GM12872 (cell line): ENCODE results near the gene AHRR.

Source experiments
- TF ChIP-seq, protein P1 (sequence below): IDR thresholded peaks from 3 replicates; pipeline ENCODE4 v1.5.1; 2011; ENCODE audit warnings: low read depth, mild to moderate bottlenecking, low read length, moderate library complexity; ENCODE audit not compliant: insufficient read depth

AHRR gene

DNA sequence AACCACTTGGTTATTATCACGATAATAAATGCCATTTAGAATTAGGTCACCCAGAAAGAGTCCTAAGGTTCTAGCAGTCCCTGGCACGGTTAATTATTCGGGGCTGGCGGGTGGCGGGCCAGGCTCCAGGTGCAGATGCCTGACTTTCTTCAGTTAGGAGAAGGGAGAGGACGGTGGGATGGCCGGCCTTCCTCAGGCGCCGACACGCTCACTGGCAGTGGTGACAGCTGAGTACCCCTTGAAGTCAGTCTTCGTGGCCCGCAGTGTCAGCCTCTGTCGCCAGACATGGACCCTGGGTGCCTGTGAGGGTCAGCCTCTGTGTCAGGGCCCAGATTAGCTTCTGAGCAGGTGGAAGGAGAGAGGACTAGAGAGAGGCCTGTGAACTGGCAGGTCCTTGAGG lies 100.4 kb downstream of the AHRR start:
- TF ChIP-seq, protein P1, sequence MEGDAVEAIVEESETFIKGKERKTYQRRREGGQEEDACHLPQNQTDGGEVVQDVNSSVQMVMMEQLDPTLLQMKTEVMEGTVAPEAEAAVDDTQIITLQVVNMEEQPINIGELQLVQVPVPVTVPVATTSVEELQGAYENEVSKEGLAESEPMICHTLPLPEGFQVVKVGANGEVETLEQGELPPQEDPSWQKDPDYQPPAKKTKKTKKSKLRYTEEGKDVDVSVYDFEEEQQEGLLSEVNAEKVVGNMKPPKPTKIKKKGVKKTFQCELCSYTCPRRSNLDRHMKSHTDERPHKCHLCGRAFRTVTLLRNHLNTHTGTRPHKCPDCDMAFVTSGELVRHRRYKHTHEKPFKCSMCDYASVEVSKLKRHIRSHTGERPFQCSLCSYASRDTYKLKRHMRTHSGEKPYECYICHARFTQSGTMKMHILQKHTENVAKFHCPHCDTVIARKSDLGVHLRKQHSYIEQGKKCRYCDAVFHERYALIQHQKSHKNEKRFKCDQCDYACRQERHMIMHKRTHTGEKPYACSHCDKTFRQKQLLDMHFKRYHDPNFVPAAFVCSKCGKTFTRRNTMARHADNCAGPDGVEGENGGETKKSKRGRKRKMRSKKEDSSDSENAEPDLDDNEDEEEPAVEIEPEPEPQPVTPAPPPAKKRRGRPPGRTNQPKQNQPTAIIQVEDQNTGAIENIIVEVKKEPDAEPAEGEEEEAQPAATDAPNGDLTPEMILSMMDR = no peak

DNA sequence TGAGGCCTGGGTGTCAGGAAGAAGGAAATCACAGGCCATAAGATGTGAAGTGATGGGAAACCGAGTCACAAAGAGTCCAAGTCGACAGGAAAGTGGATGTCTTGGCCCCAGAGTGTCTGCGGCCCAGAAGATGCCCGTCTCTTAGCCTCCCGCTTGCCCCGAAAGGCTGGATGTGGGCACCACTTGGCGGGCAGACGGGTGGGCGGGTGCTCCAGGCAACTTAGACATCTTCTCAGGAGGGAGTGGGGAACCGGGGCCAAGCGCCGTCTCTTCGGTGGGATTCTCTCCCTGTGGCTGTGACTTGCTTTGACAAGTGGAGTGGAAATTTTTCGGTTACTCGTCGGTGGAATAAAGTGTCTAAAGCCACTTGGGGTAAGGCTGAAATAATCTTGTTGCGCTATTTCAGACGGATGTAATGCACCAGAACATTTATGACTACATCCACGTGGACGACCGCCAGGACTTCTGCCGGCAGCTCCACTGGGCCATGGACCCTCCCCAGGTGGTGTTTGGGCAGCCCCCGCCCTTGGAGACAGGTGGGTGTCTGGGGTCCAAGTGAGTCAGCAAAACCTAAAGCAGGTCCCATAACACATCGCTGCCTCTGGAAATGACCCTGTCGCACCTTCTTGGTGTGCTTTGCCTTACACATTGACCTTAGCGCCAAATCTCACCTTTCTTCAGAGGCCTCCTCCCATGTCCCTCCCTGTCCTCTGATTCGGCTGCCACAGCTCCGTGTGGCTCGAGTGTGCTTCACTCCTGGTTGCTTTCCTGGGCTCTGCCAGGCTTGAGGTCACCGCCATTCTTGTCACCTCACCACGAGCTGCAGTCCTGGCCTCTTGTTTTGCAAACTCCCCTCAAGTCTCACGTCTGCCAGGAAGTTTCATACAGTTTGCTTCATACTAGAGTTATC lies 101.1 kb downstream of the AHRR start:
- TF ChIP-seq, protein P1 = no peak

DNA sequence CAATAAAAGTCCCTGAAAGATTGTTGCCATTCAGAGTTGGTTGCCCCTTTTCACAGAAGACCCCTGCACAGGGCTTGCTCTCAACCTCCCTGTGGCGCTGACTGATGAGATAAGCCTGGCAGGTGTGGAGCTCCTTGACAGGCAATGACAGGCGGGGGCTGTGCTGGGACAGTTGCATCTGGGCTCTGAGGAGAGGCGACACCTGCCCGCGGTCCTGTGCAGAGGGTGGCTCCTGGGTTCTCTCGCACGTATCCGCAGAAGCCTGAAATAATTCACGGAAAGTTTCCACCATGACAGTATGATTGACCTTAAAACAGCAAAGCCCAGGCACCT lies 101.7 kb downstream of the AHRR start:
- TF ChIP-seq, protein P1 = no peak

DNA sequence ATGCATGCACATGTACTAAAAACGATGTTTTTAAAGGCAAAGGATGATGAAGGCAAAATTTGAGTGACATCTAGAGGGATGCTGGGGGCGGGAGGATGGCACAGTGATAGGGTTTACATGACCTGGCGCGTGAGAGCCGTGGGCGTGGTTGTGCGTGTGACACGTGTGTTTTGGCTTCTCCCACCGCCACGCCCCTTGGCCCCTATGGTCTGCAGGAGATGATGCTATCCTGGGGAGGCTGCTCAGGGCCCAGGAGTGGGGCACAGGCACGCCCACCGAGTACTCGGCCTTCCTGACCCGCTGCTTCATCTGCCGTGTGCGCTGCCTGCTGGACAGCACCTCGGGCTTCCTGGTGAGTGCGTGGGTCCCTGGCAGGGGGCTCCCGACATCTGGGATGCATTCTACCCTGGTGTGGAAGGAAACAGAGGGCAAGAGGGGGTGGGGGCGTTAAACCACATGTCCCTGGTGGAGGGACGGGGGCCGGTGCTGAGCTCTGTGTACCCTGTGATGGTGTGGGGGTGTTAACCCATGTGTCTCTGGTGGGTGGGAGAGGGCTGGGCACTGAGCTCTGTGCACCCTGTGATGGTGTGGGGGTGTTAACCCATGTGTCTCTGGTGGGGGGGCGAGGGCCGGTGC lies 102.2 kb downstream of the AHRR start:
- TF ChIP-seq, protein P1 = no peak

DNA sequence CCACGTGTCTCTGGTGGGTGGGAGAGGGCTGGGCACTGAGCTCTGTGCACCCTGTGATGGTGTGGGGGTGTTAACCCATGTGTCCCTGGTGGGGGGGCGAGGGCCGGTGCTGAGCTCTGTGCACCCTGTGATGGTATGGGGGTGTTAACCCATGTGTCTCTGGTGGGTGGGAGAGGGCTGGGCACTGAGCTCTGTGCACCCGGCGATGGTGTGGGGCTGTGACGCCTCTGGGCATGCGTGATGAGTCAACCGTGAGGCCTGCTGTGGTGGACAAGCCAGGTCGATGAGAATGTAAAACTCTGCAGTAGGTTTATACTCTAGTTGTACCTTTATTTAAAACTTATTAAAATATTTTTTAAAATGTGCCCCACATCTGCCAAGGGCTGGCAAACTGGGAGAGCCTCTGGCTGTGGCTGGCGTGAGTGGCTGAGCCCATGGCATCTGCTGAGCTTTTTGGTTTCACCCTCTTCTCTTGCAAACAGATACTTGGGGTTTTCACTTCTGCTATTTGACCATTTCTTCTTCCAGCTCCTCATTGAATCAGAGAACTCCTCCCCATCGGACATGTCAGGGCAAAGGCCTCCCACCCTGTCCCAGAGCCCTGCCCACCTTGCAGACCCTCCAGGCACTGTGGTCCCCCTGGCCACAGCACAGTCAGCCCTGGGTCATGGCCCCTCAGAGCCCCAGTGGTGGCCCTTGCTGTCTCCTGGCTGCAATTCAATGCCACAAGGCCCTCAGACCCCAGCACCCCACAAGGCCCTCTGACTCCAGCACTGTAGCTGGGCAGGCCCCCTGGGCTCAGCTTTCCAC lies 103.0 kb downstream of the AHRR start:
- TF ChIP-seq, protein P1 = no peak

DNA sequence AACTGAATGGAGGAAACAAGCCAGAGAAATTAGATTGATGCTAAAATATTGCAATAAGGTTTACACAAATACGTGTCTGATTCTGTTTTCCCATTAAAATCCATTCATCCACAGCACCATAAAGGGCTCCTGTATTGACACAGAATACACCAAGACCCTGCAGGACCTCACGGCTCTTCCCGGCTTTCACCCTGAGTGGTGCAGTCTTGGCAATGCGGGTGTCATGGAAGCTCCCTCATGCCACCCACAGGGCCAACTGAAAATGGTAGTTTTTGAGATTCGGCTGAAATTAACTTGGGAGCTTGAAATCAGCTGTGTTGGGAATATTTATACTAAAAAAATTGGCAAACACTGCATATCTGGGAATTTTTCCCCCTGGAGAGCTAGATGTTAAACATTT lies 104.2 kb downstream of the AHRR start:
- TF ChIP-seq, protein P1 = 0 out of 3 replicates have a peak, but pooled peaks have one; percentile 14

DNA sequence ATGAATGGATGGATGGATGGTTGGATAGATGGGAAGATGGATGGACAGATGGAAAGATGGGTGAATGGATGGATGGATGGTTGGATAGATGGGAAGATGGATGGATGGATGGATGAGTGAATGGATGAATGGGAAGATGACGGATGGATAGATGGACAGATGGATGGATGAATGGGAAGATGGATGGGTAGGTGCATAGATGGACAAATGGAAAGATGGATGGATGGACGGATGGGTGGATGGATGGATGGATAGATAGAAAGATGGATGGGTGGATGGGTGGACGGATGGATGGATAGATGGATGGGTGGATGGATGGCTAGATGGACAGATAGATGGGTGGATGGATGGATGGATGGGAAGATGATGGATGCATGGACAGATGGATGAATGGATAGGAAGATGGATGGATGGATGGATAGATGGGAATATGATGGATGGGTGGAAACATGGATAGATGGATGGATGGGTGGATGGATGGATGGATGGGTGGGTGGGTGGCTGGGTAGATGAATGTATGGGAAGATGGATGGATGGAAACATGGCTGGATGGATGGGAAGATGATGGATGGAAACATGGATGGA lies 105.0 kb downstream of the AHRR start:
- TF ChIP-seq, protein P1 = no peak
